Mononuclear cell (primary cell): ENCODE data around the gene EVA1C. TPM values are rescaled to one million over a fixed set of nuclear protein-coding genes. Genes with fewer than 3 reads are reported as not detected.
"Not testable (repeated sequence)": the region's sequence is repeated elsewhere in the genome, so short reads cannot be mapped to it uniquely, and the experiment has no call there.

Experiments
- H3K27me3 ChIP-seq: 2 replicates; pipeline ENCODE4 v1.6.0; 2011; ENCODE audit warnings: low read length, control low read depth; ENCODE audit not compliant: insufficient read depth
- H3K4me1 ChIP-seq: 2 replicates; pipeline ENCODE4 v1.5.1; 2011; ENCODE audit warnings: mild to moderate bottlenecking, low read length, control low read depth; ENCODE audit not compliant: insufficient read depth
- H3K4me3 ChIP-seq: 2 replicates; pipeline ENCODE4 v1.5.1; 2011; ENCODE audit warnings: mild to moderate bottlenecking, low read length, moderate library complexity
- H3K9me3 ChIP-seq: 2 replicates; pipeline ENCODE4 v1.5.1; 2011; ENCODE audit warnings: low read depth, mild to moderate bottlenecking, control low read depth, low read length
- total RNA-seq: library from RNA; depleted of rRNA; stranded (reverse); fragments of >200 nt; gene quantifications from one replicate; pipeline ENCODE4 v1.2.3, GENCODE V29; 2012

Gene EVA1C
- total RNA-seq, 1 donor = 4.9 TPM

DNA sequence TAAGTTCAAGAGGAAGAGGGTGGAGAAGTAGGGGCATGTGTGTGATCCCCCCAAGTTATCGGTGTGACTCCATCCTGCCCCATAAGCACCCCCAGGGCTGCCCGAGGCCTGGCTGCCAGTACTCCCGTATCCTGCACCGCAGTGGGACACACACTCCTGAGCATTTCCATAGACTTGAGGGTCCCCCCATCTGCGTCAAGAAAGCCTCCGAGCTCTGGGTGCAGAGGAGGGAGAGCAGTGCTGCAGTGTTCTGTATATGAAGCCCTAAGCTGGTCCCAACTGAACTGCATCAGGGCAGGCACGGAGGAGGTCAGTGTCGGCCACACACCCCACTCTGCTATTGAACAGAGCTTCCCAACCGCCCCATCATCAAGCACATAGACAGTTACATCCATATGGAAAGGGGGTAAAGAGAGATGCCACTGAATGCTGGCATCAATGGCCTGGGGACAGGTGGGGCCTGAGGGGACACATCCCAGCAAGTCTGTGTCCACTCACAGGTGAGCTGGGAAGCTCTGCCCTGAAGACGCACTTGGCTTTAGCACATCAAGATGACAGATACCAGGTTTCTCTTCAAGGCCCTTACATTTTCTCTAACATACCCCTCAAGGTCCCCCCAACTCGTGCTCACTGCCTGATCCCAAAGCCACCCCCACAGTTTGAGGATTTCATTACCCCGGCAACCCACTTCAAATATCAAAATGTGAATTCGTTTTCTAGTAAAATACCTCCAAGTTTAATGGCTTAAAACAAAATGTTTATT lies 64.3 kb downstream of the EVA1C start:
- Histone ChIP-seq H3K4me3 (no peak overlapping the region), H3K4me1 (no peaks in the 10 kb centered on the region), H3K9me3 (no peaks in the 10 kb centered on the region), H3K27me3 (no peaks in the 10 kb centered on the region)

DNA sequence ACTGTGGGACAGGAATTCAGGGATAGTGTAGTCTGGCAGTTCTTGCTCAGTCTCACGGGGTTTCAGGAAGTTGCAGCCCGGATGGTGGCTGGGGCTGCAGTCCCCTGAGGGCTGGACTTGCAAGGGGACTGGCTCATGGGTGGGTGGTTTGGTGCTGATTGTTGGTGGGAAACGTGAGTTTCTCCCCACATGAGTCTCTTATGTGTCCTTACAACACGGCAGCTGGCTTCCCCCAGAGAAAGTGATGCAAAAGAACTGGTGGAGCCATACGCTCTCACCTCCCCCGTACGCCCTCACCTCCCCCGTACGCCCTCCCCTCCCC lies 64.9 kb downstream of the EVA1C start:
- H3K9me3 ChIP-seq = no peaks in the 10 kb centered on the region
- H3K4me3 ChIP-seq = no peak overlapping the region
- no peaks in the 10 kb centered on the region for H3K27me3 ChIP-seq
- H3K4me1 ChIP-seq = no peaks in the 10 kb centered on the region

DNA sequence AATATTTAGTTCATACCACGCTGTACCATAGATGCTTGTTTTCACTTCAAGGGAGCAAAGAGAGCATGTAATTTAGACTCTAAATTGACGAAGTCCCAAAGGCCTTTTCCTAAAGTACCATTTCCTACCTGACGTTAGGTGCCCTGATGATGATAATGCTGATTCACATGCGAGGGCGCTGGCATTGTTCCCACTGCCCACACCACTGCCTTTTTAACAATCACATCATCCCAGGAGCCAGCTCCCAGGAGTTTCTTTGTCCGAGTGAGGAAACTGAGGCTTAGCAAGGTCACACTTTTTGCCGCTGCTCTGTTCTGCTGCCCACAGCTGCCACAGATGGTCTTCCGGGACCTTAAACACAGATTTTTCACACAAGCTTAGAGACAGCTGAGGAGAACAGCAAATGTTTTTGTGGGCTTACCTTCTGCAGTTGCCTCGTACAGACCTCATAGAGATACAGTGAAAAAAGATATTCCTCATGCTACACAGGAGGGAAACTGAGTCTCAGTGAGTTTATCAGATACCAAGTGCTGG lies 69.4 kb downstream of the EVA1C start:
- Histone ChIP-seq H3K4me1 (peaks cover 8% of the 10 kb centered on the region), H3K4me3 (no peak overlapping the region), H3K27me3 (no peaks in the 10 kb centered on the region)

DNA sequence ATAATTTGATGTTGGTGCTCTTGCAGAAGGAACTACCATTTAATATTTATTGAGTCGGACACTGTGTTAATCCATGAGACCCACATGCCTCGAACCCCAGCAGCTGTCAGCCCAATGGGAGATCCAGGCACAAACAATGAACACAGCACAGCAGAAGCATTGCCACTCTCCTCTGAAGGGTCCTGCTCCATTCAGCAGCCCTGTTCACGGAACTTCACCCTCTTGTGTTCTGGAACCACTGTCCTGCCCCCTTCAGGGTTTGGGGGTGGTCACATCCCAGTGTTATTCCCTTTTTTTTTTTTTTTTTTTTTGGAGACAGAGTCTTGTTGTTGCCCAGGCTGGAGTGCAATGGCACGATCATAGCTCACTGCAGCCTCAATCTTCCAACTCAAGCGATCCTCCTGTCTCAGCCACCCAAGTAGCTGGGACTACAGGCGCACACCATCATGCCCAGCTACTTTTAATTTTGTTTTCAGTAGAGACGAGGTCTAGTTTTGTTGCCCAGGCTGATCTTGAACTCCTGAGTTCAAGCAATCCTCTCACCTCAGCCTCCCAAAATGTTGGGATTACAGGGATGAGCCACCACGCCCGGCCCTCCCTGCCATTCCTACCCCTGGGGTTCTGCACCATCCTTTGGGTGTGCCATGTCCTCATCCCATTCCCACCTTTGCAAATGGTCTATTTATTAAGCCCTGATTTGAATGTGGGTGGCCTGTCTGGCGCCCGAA lies 70.2 kb downstream of the EVA1C start:
- H3K4me3 ChIP-seq = no peak overlapping the region
- peaks cover 8% of the 10 kb centered on the region for H3K4me1 ChIP-seq
- no peaks in the 10 kb centered on the region for H3K9me3 ChIP-seq
- H3K27me3 ChIP-seq = no peaks in the 10 kb centered on the region

More for the DNA sequence above, 69.4 kb downstream of the EVA1C start:
- no peaks in the 10 kb centered on the region for H3K9me3 ChIP-seq

DNA sequence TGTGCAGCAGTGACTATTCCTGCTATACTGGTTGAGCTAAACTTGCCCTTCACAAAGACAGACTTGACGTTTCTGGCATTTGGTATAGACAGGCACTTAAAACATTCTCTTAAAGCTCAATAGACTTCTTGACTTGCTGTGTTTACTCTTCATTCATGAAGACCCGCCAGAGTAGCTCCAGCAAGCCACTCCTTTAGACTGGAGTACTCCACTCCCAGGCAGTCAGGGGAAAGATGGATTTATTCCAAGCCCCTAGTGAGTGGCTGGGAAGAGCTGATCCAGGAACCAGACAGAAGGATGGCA lies 70.7 kb downstream of the EVA1C start:
- Histone ChIP-seq H3K4me1 (peaks cover 8% of the 10 kb centered on the region), H3K9me3 (no peaks in the 10 kb centered on the region), H3K4me3 (no peak overlapping the region), H3K27me3 (no peaks in the 10 kb centered on the region)

DNA sequence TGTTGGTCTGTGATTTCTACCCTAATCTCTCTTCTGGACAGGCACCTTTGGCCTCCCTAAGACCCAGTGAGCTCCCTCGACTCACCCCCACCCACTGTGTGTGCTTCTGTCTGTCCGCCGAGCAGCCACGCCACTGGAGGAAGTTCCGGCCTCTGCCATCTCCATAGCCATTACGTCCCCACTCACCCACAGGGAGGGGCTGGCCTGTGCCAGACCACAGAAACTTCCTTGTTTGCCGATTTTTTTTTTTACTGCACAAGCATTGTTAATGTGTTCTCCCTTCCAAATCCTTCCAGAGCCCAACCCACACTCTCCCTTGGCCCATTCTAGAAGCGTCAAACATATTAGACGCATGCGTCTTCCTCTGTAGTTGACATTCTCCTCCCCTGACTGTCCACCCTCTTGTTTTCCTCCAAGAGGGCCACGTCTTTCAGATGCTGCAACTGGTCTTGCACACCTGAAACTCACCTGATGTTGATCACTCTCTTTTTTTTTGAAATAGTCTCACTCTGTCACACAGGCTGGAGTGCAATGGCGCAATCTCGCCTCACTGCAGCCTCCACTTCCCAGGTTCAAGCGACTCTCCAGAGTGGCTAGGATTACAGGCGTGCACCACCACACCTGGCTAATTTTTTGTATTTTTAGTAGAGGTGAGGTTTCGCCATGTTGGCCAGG lies 72.3 kb downstream of the EVA1C start:
- Histone ChIP-seq H3K27me3 (no peaks in the 10 kb centered on the region), H3K4me1 (peaks cover 8% of the 10 kb centered on the region), H3K9me3 (no peaks in the 10 kb centered on the region), H3K4me3 (no peak overlapping the region)

DNA sequence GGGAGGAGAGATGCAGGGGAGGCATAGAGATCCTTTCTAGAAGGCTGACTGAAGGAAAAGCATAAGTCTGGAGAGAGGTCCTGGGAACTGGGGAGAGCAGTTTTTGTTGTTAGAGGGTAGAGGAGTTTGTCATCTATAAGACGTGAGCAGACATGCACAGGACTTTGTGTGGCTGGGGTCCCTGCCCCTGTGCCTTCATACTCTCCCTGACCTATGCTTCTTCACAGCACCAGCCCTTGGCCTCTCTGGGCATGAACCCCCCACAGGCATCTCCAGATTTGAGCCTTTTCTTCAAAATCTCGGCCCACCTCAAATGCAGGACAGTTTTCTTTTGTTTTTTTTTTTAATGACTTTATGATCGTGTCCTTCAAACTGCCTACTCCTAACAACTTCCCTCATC lies 79.9 kb downstream of the EVA1C start:
- Histone ChIP-seq H3K27me3 (no peaks in the 10 kb centered on the region), H3K4me1 (peaks cover 8% of the 10 kb centered on the region), H3K4me3 (no peak overlapping the region), H3K9me3 (no peaks in the 10 kb centered on the region)

DNA sequence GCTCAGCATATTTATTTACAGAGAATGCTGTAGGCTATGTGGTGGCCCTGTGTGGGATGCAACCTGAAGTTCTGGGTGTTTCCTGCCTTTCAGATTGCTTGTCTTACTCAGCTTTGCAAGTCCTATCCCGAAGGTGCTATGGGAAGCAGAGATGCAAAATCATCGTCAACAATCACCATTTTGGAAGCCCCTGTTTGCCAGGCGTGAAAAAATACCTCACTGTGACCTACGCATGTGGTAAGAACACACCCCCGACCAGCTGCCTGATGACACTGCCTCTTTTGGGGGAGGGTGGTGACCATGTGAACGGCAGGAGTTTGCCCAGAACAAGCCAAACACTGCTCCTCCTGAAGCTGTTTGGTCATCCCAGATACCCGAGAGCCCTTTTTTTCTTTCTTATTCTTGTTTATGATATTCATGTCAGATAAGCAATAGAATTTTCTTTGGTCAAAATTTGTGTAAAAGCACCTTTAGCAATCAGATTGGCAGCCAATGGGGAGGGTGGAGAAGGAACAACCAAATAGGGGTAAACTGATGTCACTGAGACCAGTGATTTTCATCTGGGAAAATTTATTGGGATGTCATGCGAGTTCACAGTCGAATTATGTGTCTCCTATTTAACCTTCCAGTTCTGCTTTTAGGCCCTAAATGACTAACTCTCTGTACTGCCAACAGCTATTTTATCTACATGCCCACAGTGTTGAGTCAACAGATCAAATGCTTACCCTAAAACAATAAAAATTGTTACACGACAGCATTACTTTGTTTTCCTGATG lies 82.6 kb downstream of the EVA1C start:
- Histone ChIP-seq H3K27me3 (no peaks in the 10 kb centered on the region), H3K4me3 (no peak overlapping the region), H3K9me3 (no peaks in the 10 kb centered on the region), H3K4me1 (peaks cover 8% of the 10 kb centered on the region)

DNA sequence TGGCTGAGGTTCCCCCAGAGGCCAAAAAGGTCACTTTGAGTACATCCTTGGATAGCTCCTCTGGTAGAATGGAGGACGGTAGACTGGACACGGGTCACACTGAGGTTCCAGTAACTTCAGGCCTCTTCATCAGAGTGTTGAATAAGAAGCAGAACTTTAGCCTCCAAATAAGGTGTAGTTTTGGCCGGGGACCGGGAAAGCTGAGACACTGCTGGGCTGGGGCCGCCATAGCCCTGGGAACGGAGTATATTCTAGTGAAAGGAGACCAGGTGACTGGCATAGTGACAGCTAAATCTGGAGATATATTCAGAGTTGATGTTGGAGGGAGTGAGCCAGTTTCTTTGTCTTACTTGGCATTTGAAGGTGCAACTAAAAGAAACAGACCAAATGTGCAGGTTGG lies 84.1 kb downstream of the EVA1C start:
- peaks cover 8% of the 10 kb centered on the region for H3K4me1 ChIP-seq
- H3K4me3 ChIP-seq = no peak overlapping the region
- H3K27me3 ChIP-seq = no peaks in the 10 kb centered on the region
- H3K9me3 ChIP-seq = no peaks in the 10 kb centered on the region

DNA sequence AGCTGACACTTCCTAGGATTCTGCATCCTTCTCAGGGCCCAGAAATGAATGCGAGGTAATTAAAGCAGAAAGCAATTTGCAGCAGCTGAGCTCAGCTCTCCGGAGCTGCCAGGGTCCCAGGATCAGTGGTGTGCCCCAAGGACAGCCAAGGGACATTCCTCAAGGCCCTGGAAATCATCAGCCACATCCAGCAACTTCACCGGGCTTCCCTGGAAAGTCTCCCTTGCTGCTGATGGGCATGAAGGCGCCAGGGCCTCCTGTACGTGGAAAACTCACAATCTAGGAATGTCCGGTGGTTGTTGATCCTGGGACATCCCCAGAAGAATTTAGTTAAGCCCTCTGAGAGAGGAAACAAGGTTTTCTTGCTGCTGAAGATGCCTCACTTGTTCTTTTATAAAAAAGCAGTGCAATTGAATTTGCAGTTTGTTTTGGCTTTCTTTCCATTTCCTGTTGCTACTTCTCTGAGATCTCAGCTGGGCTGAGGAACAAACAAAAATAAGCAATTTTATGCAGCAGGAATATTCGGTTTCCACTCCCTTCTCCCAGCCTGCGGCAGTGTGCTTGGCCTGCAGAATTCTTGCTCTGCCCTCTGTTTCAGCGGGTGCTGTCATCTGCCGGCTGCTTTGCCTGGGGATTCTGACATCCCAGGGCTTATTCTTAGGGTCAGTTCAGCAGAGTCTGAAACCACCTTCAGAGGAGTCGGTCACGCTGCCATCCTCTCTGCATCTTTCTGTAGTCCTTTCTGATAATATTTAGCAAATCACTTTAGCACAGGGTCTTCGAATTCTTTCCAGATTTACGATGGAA lies 86.9 kb downstream of the EVA1C start:
- Histone ChIP-seq H3K4me1 (no peaks in the 10 kb centered on the region), H3K4me3 (no peak overlapping the region), H3K27me3 (no peaks in the 10 kb centered on the region), H3K9me3 (no peaks in the 10 kb centered on the region)

DNA sequence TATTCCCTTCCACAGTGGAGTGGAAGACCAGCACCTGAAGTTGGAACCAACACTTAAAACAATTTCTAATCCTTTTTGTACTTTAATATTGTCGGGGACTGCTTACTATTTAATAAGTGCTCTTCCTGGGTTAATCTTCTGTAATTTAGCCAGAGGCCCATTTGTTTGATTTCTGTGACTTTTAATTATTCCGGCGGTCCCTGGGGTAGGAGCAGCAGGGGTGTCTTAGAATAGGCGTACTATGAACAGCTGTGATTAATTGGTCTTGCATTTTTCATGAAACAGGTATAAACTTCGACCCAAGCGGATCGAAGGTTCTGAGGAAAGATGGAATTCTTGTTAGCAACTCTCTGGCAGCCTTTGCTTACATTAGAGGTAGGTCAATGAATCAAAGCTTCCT lies 91.1 kb downstream of the EVA1C start:
- H3K27me3 ChIP-seq, H3K4me1 ChIP-seq, H3K4me3 ChIP-seq: not testable (repeated sequence)

DNA sequence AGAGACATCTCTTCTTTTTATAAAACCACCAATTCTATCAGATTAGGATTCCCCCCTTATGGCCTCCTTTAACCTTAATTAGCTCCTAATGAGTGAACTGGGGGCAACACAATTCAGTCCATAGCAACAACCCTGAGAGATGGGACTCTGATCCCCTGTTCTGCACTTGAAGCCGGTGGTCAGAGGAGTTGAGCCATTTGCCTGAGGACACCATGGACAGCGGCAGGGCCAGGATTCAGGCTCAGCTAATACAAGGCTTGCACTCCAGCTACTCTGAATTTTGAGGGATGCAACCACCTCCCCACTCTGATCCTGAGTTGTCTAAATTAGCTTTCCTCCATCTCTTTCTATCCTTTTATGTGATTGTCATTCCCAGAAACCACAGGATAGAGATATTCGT lies 93.3 kb downstream of the EVA1C start:
- H3K27me3 ChIP-seq, H3K4me1 ChIP-seq, H3K4me3 ChIP-seq, H3K9me3 ChIP-seq: not testable (repeated sequence)

More for the DNA sequence above, 91.1 kb downstream of the EVA1C start:
- not testable (repeated sequence) for H3K9me3 ChIP-seq

DNA sequence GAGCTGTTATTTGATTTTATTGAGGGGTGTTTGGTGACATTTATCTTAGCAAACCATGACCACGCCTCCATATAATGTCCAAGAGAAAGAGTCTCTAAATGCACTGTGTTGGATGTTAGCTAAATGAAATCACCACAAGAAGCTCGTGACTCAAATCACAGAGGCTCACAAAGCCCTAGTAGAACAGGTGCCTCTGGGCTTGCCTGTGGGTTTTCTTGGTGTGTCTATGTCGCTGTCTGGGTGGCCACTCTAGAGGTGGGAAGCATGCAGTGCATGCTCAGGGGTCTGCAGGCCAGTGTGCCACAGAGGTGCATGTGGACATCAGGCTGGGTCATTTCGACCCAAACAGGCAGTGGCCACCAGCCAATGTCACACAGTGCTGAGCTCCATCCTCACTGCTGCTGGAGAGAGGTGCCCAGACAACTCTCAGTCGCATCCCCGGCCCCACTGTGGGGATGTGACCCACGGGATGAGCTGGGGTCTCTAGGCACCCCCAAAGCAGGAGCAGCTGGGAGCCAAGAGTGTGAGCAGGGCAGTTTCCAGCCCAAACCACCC lies 94.0 kb downstream of the EVA1C start:
- not testable (repeated sequence) for H3K27me3 ChIP-seq, H3K4me1 ChIP-seq, H3K4me3 ChIP-seq, H3K9me3 ChIP-seq

DNA sequence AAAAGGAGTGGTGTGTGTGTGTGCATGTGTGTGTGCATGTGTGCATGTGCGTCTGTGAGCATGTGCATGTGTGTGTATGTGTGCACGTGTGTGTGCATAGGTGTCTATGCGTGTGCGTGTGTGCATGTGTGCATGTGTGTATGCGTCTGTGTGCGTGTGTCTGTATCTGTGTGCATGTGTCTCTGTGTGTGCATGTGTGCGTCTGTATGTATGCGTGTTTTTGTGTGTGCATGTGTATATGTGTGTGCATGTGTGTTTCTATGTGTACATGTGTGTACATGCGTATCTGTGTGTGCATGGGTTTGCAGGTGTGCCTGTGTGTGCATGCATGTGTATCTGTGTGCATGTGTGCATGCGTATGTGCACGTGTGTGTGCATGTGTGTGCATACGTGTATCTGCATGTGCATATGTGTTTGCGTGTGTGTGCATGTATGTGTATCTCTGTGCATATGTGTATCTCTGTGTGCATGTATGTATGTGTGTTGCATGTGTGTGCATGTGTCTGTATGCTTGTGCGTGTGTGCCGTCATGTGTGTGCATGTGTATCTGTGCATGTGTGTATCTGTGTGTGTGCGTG lies 94.9 kb downstream of the EVA1C start:
- H3K4me1 ChIP-seq = no peaks in the 10 kb centered on the region
- H3K27me3 ChIP-seq = no peaks in the 10 kb centered on the region
- H3K9me3 ChIP-seq = no peaks in the 10 kb centered on the region
- no peak overlapping the region for H3K4me3 ChIP-seq
